Left renal pelvis (tissue), 4 donors: ENCODE measurements around the gene PHB1. TPM values are rescaled to one million over a fixed set of nuclear protein-coding genes. Genes with fewer than 3 reads are reported as not detected.

Source experiments
- DNase-seq, 4 donors: peaks; one replicate each; pipeline ENCODE4 v3.0.0-alpha.2; 2013; ENCODE audit warnings: low read depth in 4 of 4, low spot score in 3 of 4
- polyA plus RNA-seq, 4 donors: library from polyadenylated mRNA; unstranded; fragments of 120-200 nt; gene quantifications; one replicate each; pipeline ENCODE4 v1.2.1, GENCODE V29; 2013; ENCODE audit not compliant: insufficient read length in 4 of 4

The PHB1 gene
- polyA plus RNA-seq = 100 to 1,000 TPM; 151 to 235 (median 221) TPM

DNA sequence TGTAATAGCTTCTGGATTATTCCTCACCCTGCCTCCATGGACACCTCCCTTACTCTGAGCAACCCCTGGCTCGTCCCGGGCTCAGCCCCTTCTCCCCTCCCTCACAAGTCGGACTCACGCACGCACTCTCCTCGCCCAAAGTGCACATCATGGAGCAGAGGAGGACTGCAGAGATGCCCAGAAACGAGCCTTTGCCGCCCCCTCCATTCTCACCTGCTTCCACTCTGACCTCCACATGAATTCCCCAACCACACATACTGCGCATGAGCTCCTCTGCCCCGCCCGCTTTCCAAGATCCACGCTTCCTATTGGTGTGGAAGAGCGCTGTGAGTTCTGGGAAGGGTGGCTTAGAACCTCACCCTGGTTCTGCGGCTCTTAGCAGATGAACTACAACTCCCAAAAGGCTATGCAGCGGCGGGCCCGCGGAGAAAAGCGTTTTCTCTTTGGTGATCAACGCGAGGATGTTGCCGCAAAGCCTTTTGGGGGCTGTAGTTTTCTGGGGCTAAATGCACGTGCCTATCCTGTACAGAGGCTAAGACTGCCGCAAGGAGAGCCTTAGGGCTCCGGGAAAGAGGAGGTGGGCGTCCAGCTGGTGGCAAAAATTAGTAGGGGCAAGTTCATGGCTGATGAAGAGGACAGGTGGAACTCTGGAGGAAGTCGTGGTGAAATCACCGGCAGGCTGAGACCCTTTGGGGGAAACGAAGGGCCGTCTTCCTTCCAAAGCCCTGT, at the start of gene PHB1:
TSS of gene PHB1 (minus strand) at position 261 of the 729 bp plus-strand sequence. CDS start 1,618 bp downstream, outside the sequence.
- peak; percentile 87 to 98 (median 94) for DNase-seq

DNA sequence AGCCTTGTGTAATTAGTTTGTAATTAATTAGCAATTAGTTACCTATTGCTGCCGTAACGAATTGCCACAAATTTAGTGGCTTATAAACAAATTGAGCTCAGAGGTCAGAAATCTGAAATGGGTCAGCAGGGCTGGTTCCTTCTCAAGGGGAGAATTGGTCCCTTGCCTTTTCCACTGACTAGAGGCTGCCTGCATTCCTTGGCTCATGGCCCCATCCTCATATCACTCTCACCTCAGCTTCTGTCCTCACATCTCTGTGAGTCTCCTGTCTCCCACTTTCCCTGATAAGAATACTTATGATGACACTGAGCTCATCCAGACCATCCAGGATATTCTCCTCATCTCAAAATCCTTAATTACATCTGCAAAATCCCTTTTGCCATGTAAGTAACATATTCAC, 49.4 kb upstream of the PHB1 start:
- DNase-seq = no peak

DNA sequence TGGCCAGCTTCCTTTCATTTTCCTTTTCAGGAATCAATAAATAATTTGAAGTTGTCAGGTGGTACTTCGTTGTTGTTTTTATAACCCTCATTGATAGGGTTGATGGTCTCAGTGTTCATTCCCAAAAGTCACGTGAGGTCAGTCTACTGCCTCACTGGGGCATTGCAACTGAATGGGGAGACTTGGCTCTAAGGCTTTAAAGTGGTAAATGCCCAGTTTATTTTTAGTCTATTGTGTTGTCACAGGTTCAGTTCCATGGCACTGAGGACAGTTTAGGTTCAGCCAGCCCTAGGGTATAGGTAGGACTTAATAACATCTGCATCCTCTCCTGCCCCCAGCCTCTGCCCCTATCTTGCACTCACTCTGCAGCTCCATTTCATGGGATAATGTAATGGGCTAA, 46.9 kb upstream of the PHB1 start:
- no peak for DNase-seq

DNA sequence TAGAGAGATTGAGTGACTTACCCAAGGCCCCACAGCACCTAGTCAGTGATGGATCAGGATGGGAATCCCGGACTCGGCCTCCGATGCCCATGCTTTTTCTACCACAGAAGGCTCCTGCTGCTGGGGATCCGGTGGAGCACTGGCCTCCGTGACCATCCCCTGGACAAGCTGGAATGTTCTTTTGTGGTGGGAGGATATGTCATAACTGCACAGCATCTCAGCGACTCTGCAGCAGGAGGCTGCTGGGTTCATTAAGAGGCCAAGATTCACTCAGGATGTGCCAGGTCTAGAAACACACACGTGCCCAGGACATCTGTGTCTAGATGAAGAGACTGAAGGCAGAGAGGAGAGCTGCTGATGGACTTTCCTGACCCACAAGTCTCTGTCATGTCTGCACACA, 45.7 kb upstream of the PHB1 start:
- no peak for DNase-seq

DNA sequence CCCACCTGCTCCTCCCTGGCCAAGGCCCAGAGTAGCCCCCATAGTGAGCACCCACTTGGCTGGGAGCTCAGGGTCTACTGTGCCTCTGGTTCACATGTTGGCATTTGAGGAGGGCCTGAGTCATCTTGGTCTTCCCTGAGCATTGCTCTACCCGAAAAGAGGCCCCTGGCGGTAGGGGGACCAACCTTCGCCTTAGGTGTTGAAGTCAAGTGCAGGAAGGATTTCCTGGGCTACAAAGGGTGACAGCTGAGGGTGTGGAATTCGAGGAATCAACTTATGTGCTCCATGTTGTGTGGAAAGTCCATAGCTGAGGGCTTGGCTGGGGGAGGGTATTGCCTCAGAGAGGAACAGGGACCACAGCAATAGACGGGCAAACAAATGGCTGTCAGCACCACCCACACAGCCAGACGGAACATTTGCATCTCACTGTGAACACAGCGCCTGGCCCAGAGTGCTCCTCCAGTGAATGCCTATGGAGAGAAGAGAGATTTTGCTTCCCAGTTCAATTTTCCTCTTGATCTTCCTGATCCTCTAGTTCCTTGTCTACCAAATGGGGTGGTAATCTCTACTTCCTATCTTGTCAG, 44.8 kb upstream of the PHB1 start:
- DNase-seq = no peak

DNA sequence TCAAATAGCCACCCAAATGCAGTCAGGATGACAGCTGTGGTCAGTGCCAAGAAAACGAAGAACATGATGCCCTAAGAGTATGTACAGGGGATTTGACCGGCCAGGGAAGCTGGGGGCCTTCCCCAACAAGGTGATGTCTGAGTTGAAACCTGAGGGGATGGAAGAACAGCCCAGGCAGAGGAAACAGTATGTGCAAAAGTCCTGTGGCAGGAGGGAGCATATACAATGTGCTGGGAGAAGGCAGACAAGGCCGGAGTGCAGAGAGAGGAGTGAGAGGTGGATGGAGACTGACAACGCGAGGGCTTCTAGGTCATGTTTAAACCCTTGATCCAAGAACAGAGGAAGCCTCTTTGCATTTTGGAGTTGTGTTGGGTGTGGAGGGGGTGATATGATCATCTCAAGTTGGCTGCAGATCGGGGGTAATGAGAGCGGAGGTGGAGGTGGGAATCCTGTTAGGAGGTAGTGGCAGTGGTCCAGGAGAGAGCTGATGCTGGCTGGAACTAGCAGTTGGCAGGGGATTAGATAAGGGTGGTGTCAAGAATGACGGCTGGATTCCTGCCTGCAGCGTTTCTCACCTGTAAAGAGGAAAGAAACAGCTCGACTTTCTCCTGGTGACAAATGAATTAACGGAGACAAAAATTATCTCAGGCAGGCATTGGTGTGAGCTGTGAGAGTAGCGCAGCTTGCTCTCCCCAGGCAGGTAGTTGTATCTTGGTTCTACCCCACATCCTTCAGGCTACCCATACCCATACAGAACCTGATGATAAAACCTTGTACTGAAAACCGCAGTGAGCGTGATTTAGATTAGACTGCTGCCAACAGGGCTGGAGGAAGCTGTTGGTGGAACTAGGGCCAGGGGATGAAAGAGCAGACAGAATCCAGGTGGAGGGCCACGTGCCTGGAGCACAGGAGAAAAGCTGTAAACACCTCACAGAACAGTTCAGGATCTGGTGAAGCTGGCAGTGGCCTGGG, 43.2 kb upstream of the PHB1 start:
- DNase-seq = no peak

DNA sequence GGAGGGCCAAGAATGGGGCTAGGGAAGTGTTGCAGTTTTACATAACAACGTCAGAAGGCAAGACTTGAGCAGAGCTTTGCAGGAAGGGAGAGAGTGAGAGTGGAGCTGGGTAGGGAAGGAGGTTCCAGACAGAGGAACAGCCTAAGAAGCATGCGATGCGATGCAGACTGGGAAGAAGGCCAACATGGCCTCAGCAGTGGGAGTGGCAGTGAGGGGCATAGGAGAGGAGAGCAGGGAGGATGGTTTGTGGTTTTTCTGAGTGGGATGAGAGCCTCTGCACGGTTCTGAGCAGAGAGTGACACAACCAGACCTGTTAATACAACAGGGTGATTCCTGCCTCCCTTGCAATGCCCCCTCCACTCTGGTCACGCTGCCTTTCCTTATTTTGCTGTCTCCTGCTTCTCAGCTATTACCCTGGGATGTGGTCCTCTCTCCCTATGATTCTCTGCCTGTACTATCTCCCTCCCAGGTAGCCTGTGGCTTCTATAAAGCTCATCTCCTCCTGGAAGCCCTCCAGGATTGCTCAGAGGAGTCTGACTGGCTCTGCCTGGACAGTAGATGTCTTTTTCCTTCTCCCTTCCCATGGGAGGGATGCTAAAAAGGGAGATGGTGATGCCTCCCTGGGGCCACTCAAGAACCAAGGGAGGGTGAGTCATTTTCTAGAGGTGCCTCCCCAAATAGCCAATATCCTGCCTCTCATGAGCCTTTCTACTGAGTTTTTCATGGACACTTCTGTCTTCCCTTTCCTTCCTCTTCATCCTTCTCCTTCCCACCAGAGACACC, 41.7 kb upstream of the PHB1 start:
- no peak for DNase-seq

DNA sequence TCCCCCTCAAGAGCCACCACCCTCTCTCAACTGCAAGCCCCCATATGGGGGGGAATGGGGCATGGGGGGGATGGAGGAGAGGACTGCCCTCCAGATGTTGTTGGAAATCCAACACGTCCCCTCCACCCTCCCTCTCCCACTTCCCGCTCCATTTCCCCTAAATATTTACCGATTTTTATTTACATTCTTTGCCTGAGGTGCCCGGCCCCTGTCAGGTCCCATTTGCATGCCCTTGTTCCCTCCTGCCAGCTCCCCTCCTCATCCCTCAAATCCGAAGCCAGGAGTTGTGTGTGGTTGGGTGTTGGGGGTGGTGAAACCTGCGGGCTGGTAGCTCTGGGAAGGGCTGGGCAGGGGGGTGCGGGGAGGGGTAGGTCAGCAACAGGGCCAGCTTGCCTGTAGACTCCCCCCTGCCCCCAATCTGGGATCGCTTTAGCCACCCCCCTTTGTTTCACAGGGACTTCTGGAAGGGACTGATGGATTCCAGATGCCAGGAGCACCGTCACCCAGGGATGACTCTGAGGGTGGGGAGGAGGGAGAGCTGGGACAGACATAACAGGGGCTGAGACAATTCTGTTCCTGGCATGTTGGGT, 40.7 kb upstream of the PHB1 start:
- no peak for DNase-seq

DNA sequence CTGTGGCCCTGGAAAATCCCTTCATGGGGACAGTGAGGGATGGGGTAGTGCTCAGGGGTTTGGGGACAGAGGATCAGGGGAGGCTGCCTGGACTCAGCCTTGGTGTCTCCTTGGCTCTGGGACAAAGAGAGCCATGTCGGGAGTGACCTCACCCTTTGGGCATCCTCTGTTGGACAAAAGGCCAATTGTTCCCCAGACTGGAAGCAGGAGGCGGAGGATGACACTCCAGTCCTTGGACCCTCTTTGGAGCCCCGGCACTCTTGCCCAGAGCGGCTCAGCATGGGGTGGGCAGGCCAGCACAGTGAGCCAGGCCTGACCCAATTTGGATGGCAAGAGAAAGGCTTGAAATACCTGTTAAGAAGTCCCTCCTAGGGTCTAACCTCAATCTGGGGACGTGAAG, 39.4 kb upstream of the PHB1 start:
- DNase-seq = no peak

DNA sequence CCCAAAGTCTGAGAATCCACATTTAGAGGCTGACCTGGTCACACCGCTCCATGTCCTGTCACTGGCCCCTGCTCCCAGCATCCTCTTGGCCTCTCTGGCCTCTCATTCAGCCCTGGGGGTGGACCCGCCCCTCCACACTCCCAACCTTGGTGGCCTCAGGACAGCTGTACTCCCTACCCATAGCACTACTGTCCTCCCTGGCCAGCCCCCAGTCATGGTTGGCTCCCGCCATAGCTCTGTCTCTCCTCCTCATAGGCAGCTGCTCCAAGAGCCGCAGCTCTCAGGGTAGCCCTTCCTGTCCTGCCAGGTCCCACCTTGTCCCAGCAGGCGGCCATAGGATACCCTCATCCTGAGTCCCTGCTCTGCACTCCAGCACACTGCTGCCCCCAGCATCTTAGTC, 38.0 kb upstream of the PHB1 start:
- no peak for DNase-seq

DNA sequence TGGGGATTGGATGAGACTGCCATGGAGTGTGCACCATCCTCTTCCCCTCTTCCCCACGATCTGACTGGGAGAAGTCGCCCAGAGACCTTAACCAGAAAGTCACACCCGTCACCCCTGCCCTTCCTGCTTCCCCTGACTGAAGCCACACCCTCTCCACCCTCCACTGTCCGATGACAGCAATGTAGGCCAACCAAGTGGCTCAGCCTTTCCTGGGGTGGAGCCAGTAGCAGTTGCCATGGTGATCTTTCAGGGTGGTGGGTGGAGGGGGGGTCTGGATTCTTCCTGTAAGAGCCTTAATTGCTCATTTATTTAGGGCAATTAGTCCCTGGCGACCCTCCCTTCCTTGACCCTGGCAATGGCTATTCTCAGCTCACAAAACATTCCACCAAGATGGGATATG, 37.5 kb upstream of the PHB1 start:
- no peak for DNase-seq

DNA sequence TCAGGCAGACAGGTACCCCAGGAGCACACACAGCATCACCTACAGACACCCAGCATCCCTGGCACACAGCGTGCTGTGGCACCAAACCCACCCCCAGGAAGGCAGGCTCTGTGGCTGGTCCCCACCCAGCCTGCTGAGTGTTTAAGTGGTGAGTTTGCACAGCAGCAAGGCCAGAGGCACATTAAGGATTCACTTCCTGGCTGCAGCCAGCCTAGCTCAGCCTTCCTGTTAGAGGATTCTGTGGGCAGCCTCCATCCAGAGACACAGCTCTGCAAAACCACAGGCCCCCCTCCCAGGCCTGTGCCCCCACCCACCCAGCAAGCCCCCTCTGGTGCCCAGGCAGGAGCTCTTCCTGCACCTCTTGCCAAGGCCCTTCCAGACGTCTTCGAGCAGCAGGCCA, 36.1 kb upstream of the PHB1 start:
- DNase-seq = no peak

DNA sequence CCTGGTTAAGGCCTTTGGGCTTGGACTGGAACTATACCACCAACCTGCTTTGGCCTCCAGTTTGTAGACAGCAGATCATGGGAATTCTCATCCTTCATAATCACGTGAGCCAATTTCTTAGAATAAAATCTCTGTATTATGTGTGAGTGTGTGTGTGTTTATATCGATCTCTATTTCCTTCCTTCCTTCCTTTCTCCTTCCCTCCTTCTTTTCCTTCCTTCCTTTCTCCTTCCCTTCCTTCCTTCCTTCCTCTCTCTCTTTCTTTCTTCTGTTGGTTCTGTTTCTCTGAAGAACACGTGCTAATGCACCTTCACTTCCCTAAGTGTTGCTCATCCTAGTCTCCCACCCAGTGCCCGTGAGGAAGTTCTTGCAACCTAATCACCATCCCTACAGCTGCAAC, 35.5 kb upstream of the PHB1 start:
- no peak for DNase-seq

DNA sequence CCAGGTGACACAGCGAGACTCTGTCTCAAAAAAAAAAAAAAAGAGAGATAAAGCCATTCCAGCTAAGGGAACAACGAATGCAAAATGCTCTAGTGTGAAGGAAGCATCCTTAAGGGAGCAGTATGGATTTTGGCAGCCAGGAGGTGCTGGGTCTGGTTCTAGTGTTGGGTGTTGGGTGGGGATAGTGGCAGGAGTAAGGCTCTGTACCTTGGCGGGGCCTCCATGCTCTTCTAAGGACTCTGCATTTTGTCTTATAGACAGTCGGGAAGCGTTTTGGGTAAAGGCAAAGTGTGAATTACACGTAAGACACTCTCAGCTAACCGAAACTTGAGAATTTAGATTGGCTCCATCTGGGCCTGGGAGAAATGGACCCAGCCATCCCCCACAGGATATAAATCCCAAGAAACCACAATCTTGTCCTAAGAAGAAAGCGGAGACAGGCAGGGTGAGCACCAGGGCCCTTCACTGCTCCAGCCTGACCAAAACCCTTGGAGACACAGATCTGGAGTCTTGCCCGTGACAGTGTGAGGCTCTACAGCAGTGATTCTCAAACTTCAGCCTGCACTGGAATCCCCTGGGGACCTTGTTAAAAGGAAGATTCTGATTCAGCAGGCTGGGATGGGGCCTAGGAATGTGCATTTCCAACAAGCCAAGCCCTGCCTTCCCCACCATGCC, 33.1 kb upstream of the PHB1 start:
- DNase-seq = no peak

DNA sequence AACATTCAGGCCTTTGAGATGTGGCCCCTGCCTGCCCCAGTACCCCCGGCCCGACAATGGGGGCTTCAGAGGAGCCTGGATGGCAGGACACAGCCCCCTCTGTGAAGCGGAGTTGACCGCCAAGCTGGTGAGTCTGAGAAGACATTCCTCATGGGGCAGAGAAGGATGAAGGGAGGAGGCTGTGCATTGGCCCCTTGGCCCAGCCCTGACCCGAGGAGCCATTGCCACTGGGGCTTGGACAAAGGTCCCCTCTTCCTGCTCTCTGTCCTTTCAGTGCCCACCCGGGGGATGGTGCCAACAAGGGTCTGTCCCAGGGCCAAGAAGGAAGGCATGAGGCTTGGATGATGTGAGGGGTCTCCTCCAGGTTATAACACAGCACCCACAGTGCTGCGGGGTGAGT, 30.9 kb upstream of the PHB1 start:
- DNase-seq = no peak

DNA sequence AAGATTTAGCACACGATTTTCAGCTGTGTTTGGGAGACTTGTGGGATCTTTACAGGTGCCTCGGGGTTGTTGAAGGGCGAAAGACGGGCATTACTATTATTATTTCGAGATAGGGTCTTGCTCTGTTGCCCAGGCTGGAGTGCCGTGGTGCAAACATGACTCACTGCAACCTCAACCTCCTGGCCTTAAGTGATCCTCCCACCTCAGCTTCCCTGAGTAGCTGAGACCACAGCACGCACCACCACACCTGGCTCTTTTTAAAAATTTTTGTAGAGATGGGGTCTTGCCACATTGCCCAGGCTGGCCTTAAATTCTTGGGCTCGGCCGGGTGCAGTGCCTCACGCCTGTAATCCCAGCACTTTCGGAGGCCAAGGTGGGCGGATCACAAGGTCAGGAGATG, 29.7 kb upstream of the PHB1 start:
- no peak for DNase-seq

DNA sequence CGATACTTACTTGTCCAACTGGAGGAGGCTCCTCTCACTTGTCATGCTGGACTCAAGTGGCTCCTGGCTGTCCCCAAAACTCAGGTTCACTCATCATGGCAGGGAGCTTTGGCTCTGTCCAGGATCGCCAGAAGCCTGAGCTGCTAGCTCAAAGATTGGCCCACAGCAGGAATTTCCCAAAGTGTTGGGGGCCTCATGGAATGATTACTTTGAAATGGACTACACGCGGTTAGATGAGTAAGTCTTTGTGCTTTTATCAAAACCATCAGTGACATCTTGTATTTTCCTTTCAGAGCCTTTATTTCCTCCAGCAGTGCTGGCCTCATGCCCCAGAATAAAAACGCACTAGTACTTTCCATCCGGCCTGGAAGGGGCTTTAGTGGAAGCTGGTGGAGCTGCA, 29.2 kb upstream of the PHB1 start:
- DNase-seq = no peak

DNA sequence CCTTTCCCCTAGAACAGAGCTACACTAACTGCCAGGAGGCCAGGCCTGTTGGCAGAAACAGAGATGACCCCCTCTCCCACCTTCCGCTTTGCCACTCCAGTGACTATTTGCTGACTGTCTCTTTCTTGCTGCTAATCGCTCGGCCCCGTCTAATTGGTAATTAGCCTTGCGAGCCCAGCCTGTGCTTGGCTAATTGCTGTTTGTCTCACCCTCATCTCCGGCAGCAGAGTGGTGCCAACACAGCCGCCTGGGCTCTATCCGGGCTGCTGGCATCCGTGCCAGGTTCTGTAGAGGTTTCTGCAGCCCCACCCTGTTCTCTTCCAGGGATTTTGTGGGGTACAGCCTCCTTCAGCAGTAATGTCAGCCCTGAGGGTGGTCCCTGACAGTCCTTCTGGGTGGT, 27.4 kb upstream of the PHB1 start:
- no peak for DNase-seq

DNA sequence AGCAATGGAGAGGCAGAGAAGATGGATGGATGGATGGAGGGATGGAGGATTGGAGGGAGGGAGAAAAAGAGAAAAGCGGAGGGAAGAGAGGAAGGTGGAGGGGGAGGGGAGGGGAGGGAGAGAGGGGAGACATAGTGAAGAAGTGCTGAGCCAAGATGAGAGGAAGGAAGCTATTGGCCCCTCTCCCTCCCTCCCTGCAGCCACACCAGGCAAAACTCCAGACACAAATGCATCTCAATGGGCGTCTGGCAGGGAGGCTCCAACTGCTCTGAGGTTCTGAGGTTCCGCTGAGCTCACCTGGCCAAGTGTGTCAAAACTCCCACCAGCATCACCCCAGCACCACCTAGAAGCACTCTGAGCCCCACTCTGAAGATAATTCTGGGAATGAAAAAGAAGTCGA, 26.9 kb upstream of the PHB1 start:
- DNase-seq = no peak

DNA sequence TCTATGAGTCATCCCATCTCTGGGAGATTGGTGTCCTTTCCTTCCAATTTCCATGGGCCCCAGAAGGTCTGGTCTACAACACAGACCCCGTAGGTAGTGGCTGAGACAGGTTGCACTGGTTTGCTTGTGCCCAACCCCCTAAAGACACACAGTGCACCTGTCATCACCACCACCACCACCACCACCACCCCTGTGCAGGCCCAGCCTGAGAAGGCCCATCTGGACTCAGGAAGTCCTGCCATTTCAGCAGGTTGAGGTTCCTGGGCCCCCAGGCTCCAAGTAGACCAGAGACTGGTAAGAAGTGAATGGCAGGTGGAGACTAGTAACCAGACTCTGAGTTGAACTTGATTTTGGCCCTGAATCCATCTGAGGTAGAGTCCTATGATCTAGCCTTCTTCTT, 25.9 kb upstream of the PHB1 start:
- no peak for DNase-seq
